ENCODE results near the gene GIT1.

DNA sequence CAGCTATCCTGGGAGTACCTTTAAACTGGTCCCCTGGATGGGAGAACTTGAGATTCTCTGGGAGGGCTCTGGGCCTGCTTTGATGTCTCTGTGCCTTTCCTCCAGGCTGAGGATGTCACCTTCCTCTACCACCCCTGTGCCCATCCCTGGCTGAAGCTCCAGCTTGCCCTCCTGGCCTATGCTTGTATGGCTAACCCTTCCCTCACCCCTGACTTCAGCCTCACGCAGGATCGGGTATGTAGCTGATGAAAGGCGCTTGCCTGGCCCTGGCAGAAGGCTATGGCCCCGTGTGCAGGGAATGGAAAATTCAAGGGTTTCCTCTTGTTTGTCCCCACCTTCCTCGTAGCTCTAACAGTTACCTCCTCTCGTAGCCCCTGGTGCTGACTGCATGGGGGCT, 18.0 kb downstream of the GIT1 start:
- TF ChIP-seq, protein P1, sequence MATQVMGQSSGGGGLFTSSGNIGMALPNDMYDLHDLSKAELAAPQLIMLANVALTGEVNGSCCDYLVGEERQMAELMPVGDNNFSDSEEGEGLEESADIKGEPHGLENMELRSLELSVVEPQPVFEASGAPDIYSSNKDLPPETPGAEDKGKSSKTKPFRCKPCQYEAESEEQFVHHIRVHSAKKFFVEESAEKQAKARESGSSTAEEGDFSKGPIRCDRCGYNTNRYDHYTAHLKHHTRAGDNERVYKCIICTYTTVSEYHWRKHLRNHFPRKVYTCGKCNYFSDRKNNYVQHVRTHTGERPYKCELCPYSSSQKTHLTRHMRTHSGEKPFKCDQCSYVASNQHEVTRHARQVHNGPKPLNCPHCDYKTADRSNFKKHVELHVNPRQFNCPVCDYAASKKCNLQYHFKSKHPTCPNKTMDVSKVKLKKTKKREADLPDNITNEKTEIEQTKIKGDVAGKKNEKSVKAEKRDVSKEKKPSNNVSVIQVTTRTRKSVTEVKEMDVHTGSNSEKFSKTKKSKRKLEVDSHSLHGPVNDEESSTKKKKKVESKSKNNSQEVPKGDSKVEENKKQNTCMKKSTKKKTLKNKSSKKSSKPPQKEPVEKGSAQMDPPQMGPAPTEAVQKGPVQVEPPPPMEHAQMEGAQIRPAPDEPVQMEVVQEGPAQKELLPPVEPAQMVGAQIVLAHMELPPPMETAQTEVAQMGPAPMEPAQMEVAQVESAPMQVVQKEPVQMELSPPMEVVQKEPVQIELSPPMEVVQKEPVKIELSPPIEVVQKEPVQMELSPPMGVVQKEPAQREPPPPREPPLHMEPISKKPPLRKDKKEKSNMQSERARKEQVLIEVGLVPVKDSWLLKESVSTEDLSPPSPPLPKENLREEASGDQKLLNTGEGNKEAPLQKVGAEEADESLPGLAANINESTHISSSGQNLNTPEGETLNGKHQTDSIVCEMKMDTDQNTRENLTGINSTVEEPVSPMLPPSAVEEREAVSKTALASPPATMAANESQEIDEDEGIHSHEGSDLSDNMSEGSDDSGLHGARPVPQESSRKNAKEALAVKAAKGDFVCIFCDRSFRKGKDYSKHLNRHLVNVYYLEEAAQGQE (IDR thresholded peaks at IDR 0.05; ENCODE audit: low read depth, low read length): no peak
- TF ChIP-seq RAD21 (IDR thresholded peaks at IDR 0.05; ENCODE audit: low read length) (no peak), TAF1 (IDR thresholded peaks at IDR 0.05; ENCODE audit: borderline replicate concordance, low read depth, low read length) (no peak), EP300 (IDR thresholded peaks at IDR 0.05; ENCODE audit: borderline replicate concordance in 1 of 2, low read depth in 1 of 2, low read length in 1 of 2) (no peak), NFIC (IDR thresholded peaks at IDR 0.05; ENCODE audit: borderline replicate concordance) (no peak)
- TF ChIP-seq, protein P2, sequence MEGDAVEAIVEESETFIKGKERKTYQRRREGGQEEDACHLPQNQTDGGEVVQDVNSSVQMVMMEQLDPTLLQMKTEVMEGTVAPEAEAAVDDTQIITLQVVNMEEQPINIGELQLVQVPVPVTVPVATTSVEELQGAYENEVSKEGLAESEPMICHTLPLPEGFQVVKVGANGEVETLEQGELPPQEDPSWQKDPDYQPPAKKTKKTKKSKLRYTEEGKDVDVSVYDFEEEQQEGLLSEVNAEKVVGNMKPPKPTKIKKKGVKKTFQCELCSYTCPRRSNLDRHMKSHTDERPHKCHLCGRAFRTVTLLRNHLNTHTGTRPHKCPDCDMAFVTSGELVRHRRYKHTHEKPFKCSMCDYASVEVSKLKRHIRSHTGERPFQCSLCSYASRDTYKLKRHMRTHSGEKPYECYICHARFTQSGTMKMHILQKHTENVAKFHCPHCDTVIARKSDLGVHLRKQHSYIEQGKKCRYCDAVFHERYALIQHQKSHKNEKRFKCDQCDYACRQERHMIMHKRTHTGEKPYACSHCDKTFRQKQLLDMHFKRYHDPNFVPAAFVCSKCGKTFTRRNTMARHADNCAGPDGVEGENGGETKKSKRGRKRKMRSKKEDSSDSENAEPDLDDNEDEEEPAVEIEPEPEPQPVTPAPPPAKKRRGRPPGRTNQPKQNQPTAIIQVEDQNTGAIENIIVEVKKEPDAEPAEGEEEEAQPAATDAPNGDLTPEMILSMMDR (IDR thresholded peaks at IDR 0.05): no peak
